Measurements from ENCODE around the gene CTDSPL.

CTDSPL gene

DNA sequence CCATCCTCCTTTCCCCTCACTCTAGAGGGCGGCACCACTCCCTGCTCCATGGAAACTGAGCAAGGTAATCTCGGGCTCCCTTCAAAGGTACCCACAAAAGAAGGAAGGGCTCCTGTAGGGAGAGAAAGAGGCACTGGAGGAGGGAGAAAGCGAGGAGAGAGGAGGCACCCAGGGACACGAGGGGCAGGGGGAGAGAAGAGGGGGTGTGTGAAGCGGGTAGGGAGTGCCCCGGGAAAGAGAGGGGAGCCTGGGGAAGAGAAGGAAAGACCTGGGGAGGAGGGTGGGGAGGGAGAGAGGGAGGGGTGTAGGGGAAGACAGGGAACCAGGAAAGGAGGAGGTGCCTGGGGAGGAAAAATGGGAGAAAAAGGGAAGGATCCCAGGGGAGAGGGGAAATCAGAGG is 129.4 kb downstream of the CTDSPL start:
- DNase-seq = no peak

DNA sequence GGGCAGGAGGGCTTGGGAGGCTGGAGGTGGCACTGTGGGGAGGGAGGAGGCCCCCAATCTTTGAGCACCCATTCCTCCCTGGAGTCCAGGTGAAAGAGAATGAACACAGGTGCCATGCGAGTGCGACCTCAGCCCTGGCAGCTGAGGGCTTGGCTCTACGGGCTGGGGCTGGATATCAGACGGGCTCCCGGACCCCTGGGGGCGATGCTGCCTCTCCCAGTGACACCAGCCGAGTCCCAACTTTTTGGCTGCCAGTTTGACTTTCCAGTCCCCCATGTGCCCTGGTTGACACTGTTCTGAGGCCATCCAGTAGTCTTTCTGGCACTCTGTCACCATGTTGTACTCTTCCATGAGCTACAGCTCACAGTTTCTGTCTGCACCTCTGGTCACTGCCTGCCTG is 130.1 kb downstream of the CTDSPL start:
- no peak for DNase-seq

DNA sequence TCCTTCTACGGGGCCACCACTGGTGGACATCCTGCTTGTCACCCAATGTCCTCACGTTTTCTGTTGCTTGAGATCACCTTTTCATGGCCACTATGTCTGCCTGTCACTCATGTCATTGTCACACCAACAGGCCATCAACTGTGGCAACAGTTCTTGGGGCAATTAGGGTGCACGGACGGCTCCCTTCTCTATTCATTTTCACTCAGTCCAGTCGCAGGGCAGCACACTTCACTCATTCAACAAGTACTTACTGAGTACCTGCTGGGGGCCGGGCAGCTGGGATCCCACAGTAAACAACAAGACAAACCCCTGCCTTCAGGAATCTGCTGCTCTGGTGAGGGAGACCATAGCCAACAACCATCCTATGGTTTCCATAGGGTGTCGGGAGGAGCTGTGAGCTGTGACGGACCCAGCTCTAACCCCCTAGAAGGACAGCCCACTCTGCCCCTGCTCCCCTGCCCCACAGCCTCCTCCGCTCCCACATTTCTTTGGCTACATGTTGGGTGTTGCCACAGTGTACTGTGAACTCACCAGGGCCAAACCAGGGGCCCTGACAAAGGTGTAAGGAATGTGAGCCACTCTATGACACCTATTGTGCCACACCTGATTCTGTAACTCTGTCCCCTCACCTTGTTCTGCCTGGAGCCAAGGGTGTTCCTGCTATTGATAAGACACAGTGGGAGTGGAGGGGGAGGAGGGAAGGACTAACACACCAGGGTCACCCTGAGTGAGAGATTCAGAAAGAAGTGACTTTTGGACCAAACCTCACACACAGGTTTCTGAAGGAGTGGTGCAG is 130.8 kb downstream of the CTDSPL start:
- no peak for DNase-seq

DNA sequence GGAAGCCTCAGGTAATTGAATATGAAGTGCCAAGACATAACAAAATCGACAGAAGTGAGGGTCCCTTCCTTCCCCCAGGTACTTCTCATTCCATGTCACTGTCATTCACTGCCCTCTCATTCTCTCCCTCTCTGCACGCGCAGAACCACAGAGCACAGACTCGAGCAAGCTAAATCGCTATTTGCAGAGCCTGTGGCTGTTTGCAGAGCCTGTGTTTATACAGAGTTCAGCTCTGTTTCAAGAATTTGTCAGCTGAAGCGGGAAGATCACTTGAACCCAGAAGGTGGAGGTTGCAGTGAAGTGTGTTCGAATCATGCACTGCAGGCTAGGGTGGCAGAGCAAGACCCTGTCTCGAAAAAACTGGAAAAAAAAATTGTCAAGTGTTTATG is 131.4 kb downstream of the CTDSPL start:
- DNase-seq = no peak

DNA sequence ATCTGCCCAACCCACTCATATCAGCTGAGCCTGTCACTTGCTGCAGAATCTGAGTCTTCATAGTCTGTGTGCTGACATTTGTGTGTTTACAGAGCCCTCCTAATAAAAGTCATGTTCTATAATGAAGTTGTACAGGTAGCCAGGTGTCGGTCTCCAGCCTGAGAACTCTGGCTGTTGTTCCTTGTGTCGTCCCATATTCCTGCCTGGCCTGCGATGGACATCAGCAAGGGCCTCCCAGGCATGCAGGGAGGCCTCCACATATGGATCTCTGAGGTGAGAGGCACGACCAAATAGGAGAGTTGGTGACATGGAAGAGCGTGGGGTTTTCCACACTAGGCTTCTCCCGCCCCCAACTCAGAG is 131.8 kb downstream of the CTDSPL start:
- no peak for DNase-seq

DNA sequence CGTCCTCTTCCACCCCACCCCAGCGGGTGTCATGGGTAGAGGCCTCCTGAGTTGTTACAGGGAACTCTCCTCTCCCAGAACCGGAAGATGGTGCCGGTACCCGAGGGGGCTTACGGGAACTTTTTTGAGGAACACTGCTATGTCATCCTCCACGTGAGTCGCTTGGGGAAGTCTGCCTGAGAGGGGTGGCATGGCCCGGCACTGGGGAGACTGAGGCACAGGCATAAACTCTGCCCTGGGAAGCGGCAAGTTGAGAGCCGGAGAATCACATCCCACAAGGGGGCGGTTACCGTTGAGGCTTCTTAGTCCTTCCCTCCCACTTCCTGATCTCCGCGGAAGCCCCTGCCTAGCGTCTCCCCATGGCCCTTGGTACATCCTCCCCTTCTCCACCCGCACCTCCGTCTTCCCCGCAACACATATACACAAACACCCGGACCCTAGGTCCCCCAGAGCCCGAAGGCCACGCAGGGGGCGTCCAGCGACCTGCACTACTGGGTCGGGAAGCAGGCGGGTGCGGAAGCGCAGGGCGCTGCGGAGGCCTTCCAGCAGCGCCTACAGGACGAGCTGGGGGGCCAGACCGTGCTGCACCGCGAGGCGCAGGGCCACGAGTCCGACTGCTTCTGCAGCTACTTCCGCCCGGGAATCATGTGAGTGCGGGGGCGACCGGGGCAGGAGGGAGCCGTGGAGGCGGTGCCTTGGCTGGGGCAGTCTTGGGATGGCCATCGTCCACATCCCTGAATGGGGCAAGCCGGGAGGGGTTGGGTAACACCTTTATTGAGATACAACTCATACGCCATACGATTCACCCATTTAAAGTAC is 132.3 kb downstream of the CTDSPL start:
- peak; percentile 36 for DNase-seq

DNA sequence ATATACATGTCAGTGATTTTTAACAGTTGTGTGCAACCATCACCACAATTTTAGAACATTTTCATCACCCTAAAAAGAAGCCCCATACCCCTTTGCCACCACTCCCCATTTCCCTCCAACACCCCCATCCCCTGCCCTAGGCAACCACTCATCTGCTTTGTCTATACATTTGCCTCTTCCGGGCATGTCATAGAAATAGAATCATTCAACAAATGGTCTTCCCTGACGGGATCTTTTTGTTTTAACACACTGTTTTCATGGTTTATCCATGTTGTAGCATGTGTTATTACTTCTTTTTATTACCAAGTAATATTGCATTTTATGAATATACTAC is 132.9 kb downstream of the CTDSPL start:
- DNase-seq = no peak

DNA sequence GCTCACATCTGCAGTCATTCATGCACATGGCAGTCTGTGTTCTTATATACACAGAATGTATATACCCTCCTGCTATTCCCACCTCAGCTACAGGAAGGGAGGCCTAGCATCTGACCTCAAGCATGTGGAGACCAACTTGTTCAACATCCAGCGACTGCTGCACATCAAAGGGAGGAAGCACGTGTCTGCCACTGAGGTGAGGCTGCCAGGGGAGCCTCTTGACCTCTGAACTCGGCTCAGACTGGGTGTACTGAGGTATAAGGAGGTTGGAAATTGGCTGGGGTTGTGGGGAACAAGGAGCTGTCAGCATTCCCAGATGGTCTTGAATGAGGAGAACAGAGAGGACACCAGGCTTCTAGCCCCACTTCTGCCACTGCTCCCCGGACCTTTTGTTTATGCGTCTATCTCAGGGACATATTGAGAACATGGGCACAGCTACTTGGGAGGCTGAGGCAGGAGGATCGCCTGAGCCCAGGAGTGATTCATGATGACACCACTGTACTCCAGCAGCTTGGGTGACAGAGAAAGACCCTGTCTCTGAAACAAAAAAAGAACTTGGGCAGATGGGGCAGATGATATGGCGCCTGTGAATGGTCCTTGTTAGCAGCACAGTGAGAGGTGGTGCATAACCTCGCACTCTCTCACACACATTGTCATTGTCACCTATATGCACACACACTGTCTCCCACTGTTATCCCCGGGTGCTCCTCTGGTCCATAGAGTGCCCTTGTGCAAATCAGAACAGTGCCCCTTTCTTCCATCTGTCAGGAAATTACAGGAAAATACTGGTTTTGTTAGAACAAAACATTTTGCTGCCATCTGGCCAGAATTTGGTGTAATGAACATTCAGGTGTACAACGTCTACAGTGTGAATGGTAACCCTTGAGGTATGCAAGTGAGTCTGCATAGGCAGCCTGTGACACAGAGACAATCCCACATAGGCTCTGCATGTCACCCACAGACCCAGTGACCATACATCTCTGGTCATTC is 134.3 kb downstream of the CTDSPL start:
- no peak for DNase-seq

DNA sequence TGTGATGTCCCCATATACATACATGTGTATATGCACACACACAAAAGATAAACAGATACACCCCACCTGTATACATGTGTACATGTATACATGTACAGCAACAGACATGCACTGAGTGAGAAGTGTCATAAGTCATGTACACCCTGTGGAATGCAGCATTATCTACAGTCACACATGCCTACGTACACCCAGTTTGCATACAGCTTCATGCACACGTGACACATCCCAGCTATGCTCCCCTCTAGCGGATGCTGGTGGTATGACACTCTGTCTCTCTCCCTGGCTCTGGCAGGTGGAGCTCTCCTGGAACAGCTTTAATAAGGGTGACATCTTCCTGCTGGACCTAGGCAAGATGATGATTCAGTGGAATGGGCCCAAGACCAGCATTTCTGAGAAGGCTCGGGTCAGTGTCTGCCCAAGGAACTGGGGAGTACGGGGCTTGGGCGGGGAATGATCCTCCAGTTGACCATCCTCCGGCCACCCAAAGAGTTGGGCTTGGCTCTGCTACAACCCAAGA is 135.2 kb downstream of the CTDSPL start:
- DNase-seq = peak; percentile 83

DNA sequence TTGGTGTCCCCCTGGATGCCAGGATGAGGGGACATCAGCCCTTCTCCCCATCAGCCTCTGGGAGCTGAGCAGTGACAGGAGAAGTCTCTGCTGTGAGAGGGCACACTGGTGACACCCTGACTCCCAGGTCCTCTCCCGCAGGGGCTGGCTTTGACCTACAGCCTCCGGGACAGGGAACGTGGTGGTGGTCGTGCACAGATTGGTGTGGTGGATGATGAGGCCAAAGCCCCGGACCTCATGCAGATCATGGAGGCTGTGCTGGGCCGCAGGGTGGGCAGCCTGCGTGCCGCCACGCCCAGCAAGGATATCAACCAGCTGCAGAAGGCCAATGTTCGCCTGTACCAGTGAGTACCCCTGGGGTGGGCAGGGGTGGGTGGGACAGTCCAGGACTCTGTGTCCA is 135.7 kb downstream of the CTDSPL start:
- DNase-seq = no peak

DNA sequence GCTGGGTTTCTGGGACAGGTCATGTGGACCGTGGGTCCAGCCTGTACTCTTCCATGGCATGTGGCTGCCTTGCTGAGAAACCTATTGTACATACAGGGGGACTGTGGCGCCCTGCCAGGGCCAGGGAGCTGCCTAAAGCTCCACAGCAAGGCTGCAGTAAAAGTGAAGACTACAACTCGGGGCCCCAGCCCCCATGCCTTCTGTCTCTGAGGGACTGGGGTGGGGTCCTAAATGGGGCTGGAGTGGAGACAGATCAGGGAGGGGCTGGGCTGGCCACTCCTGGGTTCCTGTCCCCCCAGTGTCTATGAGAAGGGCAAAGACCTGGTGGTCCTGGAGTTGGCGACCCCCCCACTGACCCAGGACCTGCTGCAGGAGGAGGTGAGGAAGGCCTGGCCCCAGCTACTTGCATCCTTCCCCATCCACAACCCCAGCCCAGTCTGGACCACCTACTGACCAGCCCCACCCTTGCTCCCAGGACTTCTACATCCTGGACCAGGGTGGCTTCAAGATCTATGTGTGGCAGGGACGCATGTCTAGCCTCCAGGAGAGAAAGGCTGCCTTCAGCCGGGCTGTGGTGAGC is 136.2 kb downstream of the CTDSPL start:
- no peak for DNase-seq

DNA sequence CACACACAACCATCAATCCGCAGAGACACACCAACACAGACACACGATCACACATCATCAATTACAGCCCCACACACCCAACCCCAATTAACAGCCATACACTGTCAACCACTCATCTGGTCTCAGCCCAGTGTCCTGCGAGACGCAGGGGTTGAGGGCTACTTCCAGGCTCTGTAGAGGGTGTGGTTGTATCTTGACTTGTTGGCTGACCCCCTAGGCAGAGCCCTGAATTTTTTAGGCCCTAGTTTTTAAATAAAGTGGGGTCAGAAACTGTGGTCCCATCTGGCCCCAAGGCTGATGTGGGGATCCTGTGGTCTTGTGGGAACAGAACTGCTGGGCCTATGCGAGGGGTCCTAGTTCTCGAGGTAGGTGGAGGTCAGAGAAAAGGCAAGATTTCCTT is 138.2 kb downstream of the CTDSPL start:
- DNase-seq = no peak

DNA sequence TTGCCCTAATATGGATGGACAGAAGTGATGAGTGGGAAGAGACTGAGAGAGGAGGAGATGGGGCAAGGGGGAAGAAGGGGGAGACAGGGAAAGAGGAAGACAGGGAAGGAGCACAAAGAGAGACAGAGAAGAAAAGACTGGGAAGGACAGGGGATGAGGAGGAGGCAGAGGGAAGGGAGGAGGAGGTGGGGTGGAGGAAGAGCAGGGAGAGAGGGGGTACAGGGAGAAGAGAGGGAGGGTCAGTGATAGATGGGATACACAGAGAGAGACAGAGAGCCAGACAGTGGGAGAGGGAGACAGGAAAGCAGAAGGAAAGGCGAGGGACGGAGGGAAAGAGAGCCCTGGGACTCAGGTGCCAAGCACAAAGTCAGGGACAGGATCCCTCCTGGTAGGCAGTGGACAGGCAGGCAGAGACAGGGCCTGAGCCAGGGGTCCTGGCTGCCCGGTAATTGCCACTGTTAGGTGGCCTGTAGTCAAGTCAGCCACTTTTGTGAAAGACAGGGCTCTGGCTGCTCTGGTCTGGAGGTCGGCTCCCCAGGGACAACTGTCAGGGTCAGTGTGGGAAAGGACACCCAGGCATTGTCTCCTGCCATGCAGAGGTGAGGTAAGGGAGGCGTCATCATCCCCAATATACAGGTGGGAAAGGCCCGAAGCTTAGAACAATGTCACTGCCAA is 138.7 kb downstream of the CTDSPL start:
- no peak for DNase-seq

DNA sequence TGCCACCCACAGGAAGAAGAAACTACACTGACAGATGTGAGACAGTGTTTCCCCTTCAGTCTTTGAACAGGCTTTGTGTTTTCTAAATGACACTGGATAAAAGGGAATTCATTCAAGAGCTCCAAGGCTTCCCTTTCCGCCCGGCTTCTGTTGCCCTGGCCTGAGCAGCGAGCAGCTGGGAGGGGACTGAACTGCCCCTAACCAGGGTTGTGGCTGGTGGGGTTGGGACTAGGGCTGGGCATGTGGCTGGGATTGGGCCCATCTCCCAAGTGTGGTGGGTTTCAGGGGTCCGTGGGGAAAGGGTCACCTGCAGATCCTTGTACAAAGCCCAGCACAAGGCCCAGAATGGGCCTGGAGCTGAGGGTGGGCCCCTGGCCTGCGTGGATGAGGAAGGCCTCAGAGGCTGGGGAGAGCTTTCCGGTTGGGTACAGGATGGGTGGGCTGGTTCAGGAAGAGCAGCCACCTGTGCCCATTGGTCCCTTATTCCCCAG is 139.3 kb downstream of the CTDSPL start:
- DNase-seq = no peak

DNA sequence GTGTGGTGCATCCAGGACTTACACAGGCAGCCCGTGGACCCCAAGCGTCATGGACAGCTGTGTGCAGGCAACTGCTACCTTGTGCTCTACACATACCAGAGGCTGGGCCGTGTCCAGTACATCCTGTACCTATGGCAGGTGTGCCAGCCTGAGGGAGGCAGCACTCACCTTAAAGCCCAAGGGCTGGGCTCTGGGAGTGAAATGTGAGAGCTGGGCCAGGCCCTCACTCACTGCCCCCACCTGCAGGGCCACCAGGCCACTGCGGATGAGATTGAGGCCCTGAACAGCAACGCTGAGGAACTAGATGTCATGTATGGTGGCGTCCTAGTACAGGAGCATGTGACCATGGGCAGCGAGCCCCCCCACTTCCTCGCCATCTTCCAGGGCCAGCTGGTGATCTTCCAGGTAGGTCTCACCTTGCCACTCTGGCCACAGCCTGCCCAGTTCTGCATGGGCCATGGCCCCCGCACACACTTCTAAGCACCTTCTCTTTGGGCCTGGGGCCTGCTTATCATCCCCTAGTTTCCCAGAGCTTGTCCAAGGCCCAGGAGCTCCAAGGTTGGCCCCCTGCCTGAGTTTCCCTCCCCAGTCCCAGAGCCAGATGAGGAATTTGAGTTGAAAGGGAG is 139.9 kb downstream of the CTDSPL start:
- no peak for DNase-seq

DNA sequence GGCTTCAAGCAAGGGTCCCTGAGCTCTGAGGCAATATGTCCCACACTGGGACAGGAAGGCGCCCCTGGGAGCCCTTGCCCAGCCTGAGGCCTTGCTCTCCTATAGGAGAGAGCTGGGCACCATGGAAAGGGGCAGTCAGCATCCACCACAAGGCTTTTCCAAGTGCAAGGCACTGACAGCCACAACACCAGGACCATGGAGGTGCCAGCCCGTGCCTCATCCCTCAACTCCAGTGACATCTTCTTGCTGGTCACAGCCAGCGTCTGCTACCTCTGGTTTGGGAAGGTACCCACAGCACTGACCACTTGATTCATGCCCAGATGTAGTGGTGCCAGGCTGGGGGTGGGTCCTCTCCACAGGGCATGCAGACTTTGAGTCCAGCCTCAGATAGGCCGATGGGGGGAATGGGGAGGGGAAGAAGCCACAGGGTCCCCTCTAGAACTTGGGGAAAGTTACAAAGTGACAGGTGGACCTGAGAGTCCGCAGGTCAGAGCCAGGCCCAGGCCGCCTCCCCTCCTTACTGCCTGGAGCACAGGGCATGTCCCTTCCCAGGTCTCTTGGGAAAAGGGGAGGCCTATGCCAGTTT is 140.7 kb downstream of the CTDSPL start:
- no peak for DNase-seq

DNA sequence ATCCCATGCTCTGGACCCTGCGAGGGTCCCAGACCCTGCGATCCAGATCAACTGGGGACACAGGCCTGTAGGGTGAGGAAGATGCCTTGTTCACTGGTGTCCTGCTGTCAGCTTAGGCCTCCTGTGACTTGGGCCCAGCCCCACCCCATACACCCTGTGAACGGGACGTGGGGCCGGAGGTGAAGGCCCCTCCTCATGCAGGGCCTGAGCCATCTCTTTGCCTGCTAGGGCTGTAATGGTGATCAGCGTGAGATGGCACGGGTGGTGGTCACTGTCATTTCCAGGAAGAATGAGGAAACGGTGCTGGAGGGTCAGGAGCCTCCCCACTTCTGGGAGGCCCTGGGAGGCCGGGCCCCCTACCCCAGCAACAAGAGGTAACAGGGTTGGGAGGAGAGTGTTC is 141.3 kb downstream of the CTDSPL start:
- DNase-seq = no peak

DNA sequence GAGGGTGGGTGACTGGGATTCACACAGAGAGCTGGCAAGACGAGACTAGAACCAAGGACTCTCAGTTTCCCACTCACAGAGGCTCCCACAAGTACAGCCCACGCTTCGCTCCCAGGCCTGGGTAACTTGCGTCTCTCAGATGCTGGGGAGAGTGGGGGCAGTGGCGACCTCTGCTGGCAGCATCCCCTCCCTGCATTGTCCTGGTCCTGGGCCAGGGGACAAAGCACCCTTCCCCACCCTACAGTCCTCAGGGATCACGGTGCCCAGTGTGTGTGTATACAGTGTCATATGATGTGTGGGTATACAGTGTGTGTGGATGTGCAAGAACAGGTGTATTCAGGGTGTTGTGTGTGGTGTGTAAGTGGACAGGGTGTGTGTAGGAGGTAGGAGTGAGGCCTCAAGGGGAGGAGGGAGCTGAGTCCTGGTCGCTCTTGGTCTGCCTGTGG is 141.7 kb downstream of the CTDSPL start:
- DNase-seq = peak; percentile 45

DNA sequence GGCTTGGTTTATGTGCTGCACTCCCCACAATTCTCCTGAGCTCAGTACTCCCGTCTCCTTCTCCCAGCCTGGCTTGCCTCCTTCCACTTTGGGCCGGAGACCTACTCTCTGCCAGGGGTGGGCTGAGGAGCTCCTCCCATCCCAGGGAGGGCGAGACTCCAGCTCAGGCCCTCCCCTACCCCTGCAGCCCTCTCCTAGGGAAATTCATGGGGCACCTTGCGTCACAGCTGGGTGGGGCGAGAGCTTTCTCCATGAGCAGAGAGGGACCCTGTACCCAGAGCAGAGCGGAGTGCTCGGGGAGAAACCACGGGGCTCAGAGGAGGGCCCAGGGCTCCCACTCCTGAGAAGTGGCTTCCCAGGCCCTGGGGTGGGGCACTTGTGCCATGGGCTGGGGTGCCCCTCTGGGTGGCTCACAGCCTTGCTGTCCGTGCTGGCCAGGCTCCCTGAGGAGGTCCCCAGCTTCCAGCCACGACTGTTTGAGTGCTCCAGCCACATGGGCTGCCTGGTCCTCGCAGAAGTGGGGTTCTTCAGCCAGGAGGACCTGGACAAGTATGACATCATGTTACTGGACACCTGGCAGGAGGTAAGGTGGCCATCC is 142.2 kb downstream of the CTDSPL start:
- DNase-seq = no peak

DNA sequence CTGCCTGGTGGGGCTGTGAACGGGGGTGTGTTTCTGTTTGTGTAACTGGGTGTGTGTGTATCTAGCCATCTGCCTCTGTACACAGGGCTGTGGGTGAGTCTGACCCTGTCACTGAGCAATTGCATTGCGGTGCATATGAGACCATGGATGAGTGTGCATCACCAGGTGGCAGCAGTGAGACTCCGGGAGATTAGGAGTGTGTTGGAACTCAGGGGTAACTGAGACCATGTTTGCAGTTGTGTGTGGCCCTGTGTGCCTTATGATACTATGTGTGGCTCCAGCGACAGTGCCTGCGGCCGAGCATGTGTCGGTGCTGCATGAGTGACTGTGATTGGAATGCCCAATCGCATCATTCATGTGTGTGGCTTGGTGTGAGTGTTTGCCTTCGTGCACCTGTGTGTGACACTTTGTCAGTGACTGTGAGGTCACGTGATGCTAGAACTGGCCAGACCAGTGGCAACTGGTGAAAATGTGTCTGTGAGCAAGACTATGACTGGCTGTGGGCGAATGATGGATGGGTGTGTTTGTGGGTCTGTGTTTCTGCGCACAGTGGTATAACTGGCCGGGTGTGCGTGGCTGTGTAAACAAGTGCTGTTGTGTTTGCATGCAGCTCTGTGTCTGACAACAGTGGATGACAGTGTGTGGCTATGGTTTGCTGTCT is 142.9 kb downstream of the CTDSPL start:
- peak; percentile 57 for DNase-seq

Data from activated T-cell treated with anti-CD3 and anti-CD28 coated beads for 4 hours (primary cell).